Smooth muscle cell (in vitro differentiated cells): ENCODE data around the gene NOM1. TPM values are rescaled to one million over a fixed set of nuclear protein-coding genes. Genes with fewer than 3 reads are reported as not detected.

Experiments
- DNase-seq: peaks from one replicate; lab custom pipeline; 2025; ENCODE audit not compliant: unreplicated experiment; lab: John Stamatoyannopoulos, UW
- H2AFZ ChIP-seq: fragments of 200-600 bp; sonication (generic); 2 replicates; pipeline ENCODE4 v1.6.0; 2016; ENCODE audit warnings: antibody characterized with exemption, low read depth, mild to moderate bottlenecking
- H3F3A ChIP-seq: fragments of 200-600 bp; sonication (generic); 2 replicates; pipeline ENCODE4 v1.6.0; 2017; ENCODE audit warnings: antibody characterized with exemption, low read depth
- H3K27ac ChIP-seq: fragments of 200-600 bp; sonication (generic); 2 replicates; pipeline ENCODE4 v1.5.1; 2016; ENCODE audit warnings: low read depth, mild to moderate bottlenecking
- H3K27me3 ChIP-seq: fragments of 200-600 bp; sonication (generic); 2 replicates; pipeline ENCODE4 v1.6.1; 2016; ENCODE audit warnings: low read depth, mild to moderate bottlenecking
- H3K36me3 ChIP-seq: fragments of 200-600 bp; sonication (generic); 2 replicates; pipeline ENCODE4 v1.5.1; 2016; ENCODE audit warnings: low read depth
- H3K4me1 ChIP-seq: fragments of 200-600 bp; sonication (generic); 2 replicates; pipeline ENCODE4 v1.5.1; 2016; ENCODE audit warnings: low read depth
- H3K4me2 ChIP-seq: fragments of 200-600 bp; sonication (generic); 2 replicates; pipeline ENCODE4 v1.6.0; 2016; ENCODE audit warnings: mild to moderate bottlenecking
- H3K4me3 ChIP-seq: fragments of 200-600 bp; sonication (generic); 2 replicates; pipeline ENCODE4 v1.5.1; 2016; ENCODE audit warnings: mild to moderate bottlenecking
- H3K79me2 ChIP-seq: fragments of 200-600 bp; sonication (generic); 2 replicates; pipeline ENCODE4 v1.6.0; 2016; ENCODE audit warnings: low read depth, mild to moderate bottlenecking
- H3K9ac ChIP-seq: fragments of 200-600 bp; sonication (generic); 2 replicates; pipeline ENCODE4 v1.6.0; 2016; ENCODE audit warnings: low read depth
- H3K9me3 ChIP-seq: fragments of 200-600 bp; sonication (generic); replicated peaks from 2 replicates; pipeline ENCODE4 v1.5.1; 2016; ENCODE audit warnings: low read depth
- H4K20me1 ChIP-seq: fragments of 200-600 bp; sonication (generic); 2 replicates; pipeline ENCODE4 v1.6.0; 2016; ENCODE audit warnings: low read depth
- CTCF ChIP-seq: fragments of 200-600 bp; sonication (generic); IDR thresholded peaks from 2 replicates; pipeline ENCODE4 v1.5.1; 2017; ENCODE audit warnings: borderline replicate concordance, mild to moderate bottlenecking, antibody characterized with exemption; ENCODE audit not compliant: insufficient read depth, poor library complexity, severe bottlenecking
- WGBS: methylation state at CpG from one replicate; pipeline ENCODE4 v1.1.7; 2016; ENCODE audit warnings: low lambda C conversion rate; 5-methylcytosine and 5-hydroxymethylcytosine counted together
- polyA plus RNA-seq: library from polyadenylated mRNA; unstranded; fragments of >200 nt; fragmentation: Nextera tagmentation; extraction: Ambion mirVana; gene quantifications from 2 replicates; pipeline ENCODE4 v1.2.1, GENCODE V29; 2016
- total RNA-seq: library from RNA; depleted of rRNA; stranded (reverse); fragments of >200 nt; gene quantifications from 2 replicates; pipeline ENCODE4 v1.2.3, GENCODE V29; 2014

NOM1 gene
- total and polyA plus RNA-seq, 2 experiments from 2014 or later, result 9.7 to 11.4 TPM

GRCh38 chr7:156940421-156941122 lies 8.9 kb upstream of the NOM1 start:
- DNase-seq, result no peak
- Histone ChIP-seq H2AFZ (no peak overlapping the region), H3K4me2 (no peak overlapping the region), H3F3A (no peaks in the 10 kb centered on the region), H3K79me2 (no peaks in the 10 kb centered on the region), H3K9ac (no peak overlapping the region), H3K27ac (no peak overlapping the region), H4K20me1 (no peaks in the 10 kb centered on the region), H3K36me3 (no peaks in the 10 kb centered on the region), H3K4me1 (no peaks in the 10 kb centered on the region), H3K27me3 (no peaks in the 10 kb centered on the region), H3K4me3 (no peak overlapping the region), H3K9me3 (no peaks in the 10 kb centered on the region)
- 94% methylated on average over 42 of the region's 57 CpGs for WGBS
- no peak for TF ChIP-seq CTCF

GRCh38 chr7:156941393-156942182 lies 7.9 kb upstream of the NOM1 start:
- no peaks in the 10 kb centered on the region for H3F3A ChIP-seq
- WGBS, result 94% methylated on average over 48 of the region's 92 CpGs
- H3K36me3 ChIP-seq, result no peaks in the 10 kb centered on the region
- H2AFZ ChIP-seq, result no peak overlapping the region
- H3K27me3 ChIP-seq, result no peaks in the 10 kb centered on the region
- no peaks in the 10 kb centered on the region for H3K79me2 ChIP-seq
- H3K9me3 ChIP-seq, result no peaks in the 10 kb centered on the region
- H3K4me2 ChIP-seq, result no peak overlapping the region
- H3K27ac ChIP-seq, result no peak overlapping the region
- no peaks in the 10 kb centered on the region for H3K4me1 ChIP-seq
- no peak for DNase-seq
- H4K20me1 ChIP-seq, result no peaks in the 10 kb centered on the region
- no peak overlapping the region for H3K9ac ChIP-seq
- no peak overlapping the region for H3K4me3 ChIP-seq
- no peak for TF ChIP-seq CTCF

DNA sequence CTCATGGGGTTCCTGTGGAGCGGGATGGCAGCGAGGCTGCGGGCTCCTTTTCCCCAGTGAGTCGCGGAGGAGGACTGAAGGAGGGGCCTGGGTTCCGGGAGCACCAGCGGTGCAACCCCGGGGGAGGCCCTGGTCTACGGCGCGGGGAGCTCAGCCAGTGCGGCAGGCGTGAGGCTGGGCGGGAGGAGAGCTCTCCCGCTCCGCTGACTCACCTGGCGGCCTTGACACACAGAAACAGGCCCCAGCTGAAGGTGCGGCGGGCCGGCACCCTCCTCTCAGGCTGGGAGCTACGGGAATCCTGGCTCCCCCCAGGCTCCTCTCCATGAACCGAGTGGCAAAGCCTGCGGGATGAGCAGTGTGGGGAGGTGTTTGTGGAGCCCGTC lies 6.8 kb upstream of the NOM1 start:
- Histone ChIP-seq H3K9me3 (no peaks in the 10 kb centered on the region), H3K36me3 (no peaks in the 10 kb centered on the region), H4K20me1 (no peaks in the 10 kb centered on the region), H2AFZ (no peak overlapping the region), H3F3A (no peaks in the 10 kb centered on the region), H3K27ac (no peak overlapping the region), H3K4me2 (no peak overlapping the region), H3K4me3 (no peak overlapping the region), H3K4me1 (no peaks in the 10 kb centered on the region), H3K9ac (no peak overlapping the region), H3K27me3 (no peaks in the 10 kb centered on the region), H3K79me2 (no peaks in the 10 kb centered on the region)
- TF ChIP-seq CTCF, result no peak
- DNase-seq, result no peak
- WGBS, result 71% methylated on average over 21 of the region's 24 CpGs
